H1 (cell line): ENCODE data around the gene LGR4. TPM values are rescaled to one million over a fixed set of nuclear protein-coding genes. Genes with fewer than 3 reads are reported as not detected.

ENCODE experiments used
- CTCF ChIA-PET: fragments of 300-600 bp; sonication (Branson Sonifier 250); formaldehyde crosslinking; loops from one replicate; lab custom pipeline; 2021; ENCODE audit not compliant: partially characterized antibody; lab: Charles Lee
- POLR2A ChIA-PET: fragments of 300-600 bp; sonication (Branson Sonifier 250); formaldehyde crosslinking; loops from one replicate; lab custom pipeline; 2021; ENCODE audit warnings: inconsistent platforms; ENCODE audit not compliant: partially characterized antibody; lab: Charles Lee
- DNase-seq, 2 experiments: peaks; one replicate each; pipeline versions ENCODE4 v3.0.0 to v3.0.0-alpha.2; 2010 to 2022; ENCODE audit warnings: low spot score in 2 of 2, low read depth in 1 of 2, mixed read lengths in 1 of 2
- FAIRE-seq: peaks from 2 replicates; lab custom pipeline; 2011; peaks lifted over from hg19 to GRCh38; lab: Jason Lieb, UNC
- H2AFZ ChIP-seq: 2 replicates; pipeline ENCODE4 v1.8.1; 2012; ENCODE audit warnings: low read length, inconsistent platforms
- H2AK5ac ChIP-seq: 2 replicates; pipeline ENCODE4 v1.6.1; 2013; ENCODE audit warnings: low read depth, low read length
- H2BK120ac ChIP-seq: replicated peaks from 2 replicates; pipeline ENCODE3; 2013; ENCODE audit warnings: low read depth, low read length, inconsistent platforms
- H2BK12ac ChIP-seq: 2 replicates; pipeline ENCODE4 v1.6.1; 2013; ENCODE audit warnings: low read depth, low read length
- H2BK15ac ChIP-seq: 2 replicates; pipeline ENCODE4 v1.6.1; 2013; ENCODE audit warnings: low read length
- H2BK20ac ChIP-seq: 2 replicates; pipeline ENCODE4 v1.6.1; 2013; ENCODE audit warnings: low read length
- H2BK5ac ChIP-seq: 2 replicates; pipeline ENCODE4 v1.6.1; 2013; ENCODE audit warnings: low read depth, low read length
- H3K14ac ChIP-seq: 2 replicates; pipeline ENCODE4 v1.6.1; 2013; ENCODE audit warnings: inconsistent platforms; ENCODE audit not compliant: insufficient read length
- H3K18ac ChIP-seq: 2 replicates; pipeline ENCODE4 v1.6.1; 2013; ENCODE audit warnings: low read length; ENCODE audit errors: extremely low read depth
- H3K23ac ChIP-seq: 2 replicates; pipeline ENCODE4 v1.6.1; 2013; ENCODE audit warnings: inconsistent platforms; ENCODE audit not compliant: insufficient read length
- H3K23me2 ChIP-seq: 2 replicates; pipeline ENCODE4 v1.6.1; 2013; ENCODE audit warnings: low read depth, low read length
- H3K27ac ChIP-seq: 2 replicates; pipeline ENCODE4 v1.6.1; 2011; ENCODE audit warnings: low read depth, low read length, inconsistent platforms
- H3K27me3 ChIP-seq, 4 experiments: replicated peaks in 1 of 4; 1 replicate in 1 of 4; 2 replicates in 3 of 4; pipeline versions ENCODE4 v1.6.1 to v1.8.1; 2011 to 2013; ENCODE audit warnings: low read length in 3 of 4, mild to moderate bottlenecking in 3 of 4, inconsistent platforms in 2 of 4, mixed read lengths in 2 of 4, moderate library complexity in 1 of 4; ENCODE audit not compliant: control insufficient read depth in 3 of 4, insufficient read depth in 3 of 4; ENCODE audit errors: extremely low read depth in 1 of 4
- H3K36me3 ChIP-seq, 4 experiments: 2 replicates each; pipeline versions ENCODE4 v1.6.1 to v1.8.1; 2011 to 2013; ENCODE audit warnings: mild to moderate bottlenecking in 4 of 4, low read length in 3 of 4, moderate library complexity in 2 of 4, control low read depth in 1 of 4, inconsistent platforms in 1 of 4; ENCODE audit not compliant: insufficient read depth in 4 of 4, control insufficient read depth in 2 of 4
- H3K4ac ChIP-seq: replicated peaks from 2 replicates; pipeline ENCODE3; 2013; ENCODE audit warnings: low read length, low read depth, mixed read lengths, inconsistent platforms; ENCODE audit not compliant: insufficient read length
- H3K4me1 ChIP-seq, 4 experiments: replicated peaks in 1 of 4; 1 replicate in 1 of 4; 2 replicates in 3 of 4; pipeline versions ENCODE4 v1.6.1 to v1.8.1; 2011 to 2013; ENCODE audit warnings: low read length in 3 of 4, inconsistent platforms in 2 of 4, mixed read lengths in 1 of 4; ENCODE audit not compliant: insufficient read depth in 4 of 4, control insufficient read depth in 3 of 4
- H3K4me2 ChIP-seq, 2 experiments: 2 replicates each; pipeline versions ENCODE4 v1.6.1 to v1.8.1; 2011 to 2013; ENCODE audit warnings: low read depth in 2 of 2, low read length in 2 of 2, control low read depth in 1 of 2, inconsistent platforms in 1 of 2, mild to moderate bottlenecking in 1 of 2; ENCODE audit not compliant: insufficient read depth in 1 of 2
- H3K4me3 ChIP-seq, 4 experiments: fragments of 200-600, 300-600 bp in 1 of 4; sonication (generic), shearing (Covaris generic), sonication (Bioruptor Twin) in 1 of 4; 2 replicates each; pipeline versions ENCODE4 v1.5.1 to v1.8.1; 2011 to 2016; ENCODE audit warnings: low read length in 4 of 4, low read depth in 3 of 4, control low read depth in 2 of 4, inconsistent platforms in 2 of 4, mild to moderate bottlenecking in 2 of 4, mixed read lengths in 1 of 4, moderate library complexity in 1 of 4; ENCODE audit not compliant: insufficient read depth in 2 of 4; ENCODE audit errors: extremely low read depth in 1 of 4
- H3K56ac ChIP-seq: replicated peaks from 2 replicates; pipeline ENCODE3; 2013; ENCODE audit warnings: low read depth, mild to moderate bottlenecking, mixed read lengths, low read length, inconsistent platforms; ENCODE audit not compliant: insufficient read length
- H3K79me1 ChIP-seq: 2 replicates; pipeline ENCODE4 v1.6.1; 2013; ENCODE audit warnings: low read depth, low read length, control low read depth
- H3K79me2 ChIP-seq, 2 experiments: 2 replicates each; pipeline versions ENCODE4 v1.6.1 to v1.8.1; 2012 to 2013; ENCODE audit warnings: low read length in 2 of 2, mild to moderate bottlenecking in 2 of 2, inconsistent platforms in 1 of 2; ENCODE audit not compliant: insufficient read depth in 2 of 2, control insufficient read depth in 1 of 2
- H3K9ac ChIP-seq, 4 experiments: replicated peaks in 1 of 4; 1 replicate in 1 of 4; 2 replicates in 3 of 4; pipeline versions ENCODE4 v1.6.1 to v1.8.1; 2011 to 2013; ENCODE audit warnings: low read depth in 3 of 4, low read length in 3 of 4, control low read depth in 2 of 4, mild to moderate bottlenecking in 2 of 4, moderate library complexity in 2 of 4, inconsistent platforms in 1 of 4; ENCODE audit errors: extremely low read depth in 1 of 4
- H3K9me3 ChIP-seq, 2 experiments: 2 replicates each; pipeline versions ENCODE4 v1.6.1 to v1.8.1; 2012 to 2013; ENCODE audit warnings: mild to moderate bottlenecking in 2 of 2, moderate library complexity in 2 of 2, control low read depth in 1 of 2, inconsistent platforms in 1 of 2, low read depth in 1 of 2, low read length in 1 of 2, mixed read lengths in 1 of 2; ENCODE audit not compliant: insufficient read depth in 2 of 2
- H4K20me1 ChIP-seq, 2 experiments: replicated peaks in 1 of 2; 2 replicates each; pipeline versions ENCODE3 to v1.8.1; 2011 to 2013; ENCODE audit warnings: inconsistent platforms in 2 of 2, low read length in 2 of 2, mild to moderate bottlenecking in 1 of 2; ENCODE audit not compliant: insufficient read depth in 2 of 2, control insufficient read depth in 1 of 2
- H4K5ac ChIP-seq: 2 replicates; pipeline ENCODE4 v1.6.1; 2013; ENCODE audit warnings: low read length, low read depth, mixed read lengths, inconsistent platforms; ENCODE audit not compliant: insufficient read length
- H4K8ac ChIP-seq: 2 replicates; pipeline ENCODE4 v1.8.0; 2013; ENCODE audit warnings: mild to moderate bottlenecking, moderate library complexity, low read length, inconsistent platforms; ENCODE audit not compliant: insufficient read depth; ENCODE audit errors: extremely low read depth
- H4K91ac ChIP-seq: replicated peaks from 2 replicates; pipeline ENCODE3; 2013; ENCODE audit warnings: low read length, mixed read lengths, inconsistent platforms; ENCODE audit not compliant: insufficient read length
- EGR1 ChIP-seq: IDR thresholded peaks from 2 replicates; pipeline ENCODE4 v1.6.1; 2011; ENCODE audit warnings: low read depth, low read length, borderline replicate concordance
- GTF2F1 ChIP-seq: IDR thresholded peaks from 2 replicates; pipeline ENCODE4 v1.6.1; 2012; ENCODE audit warnings: low read depth, low read length, improper control_type of control experiment, borderline replicate concordance
- JUN ChIP-seq: IDR thresholded peaks from 2 replicates; pipeline ENCODE4 v1.6.1; 2011; ENCODE audit warnings: low read depth, mild to moderate bottlenecking, improper control_type of control experiment, low read length
- NRF1 ChIP-seq: IDR thresholded peaks from 2 replicates; pipeline ENCODE4 v1.6.1; 2011; ENCODE audit warnings: mild to moderate bottlenecking, low read depth, low read length, improper control_type of control experiment
- POLR2A ChIP-seq, 2 experiments: IDR thresholded peaks; 1 replicate in 1 of 2; 2 replicates in 1 of 2; pipeline ENCODE4 v1.6.1; 2011; ENCODE audit warnings: low read depth in 2 of 2, low read length in 2 of 2, mild to moderate bottlenecking in 2 of 2; ENCODE audit errors: control extremely low read depth in 1 of 2
- SIRT6 ChIP-seq: IDR thresholded peaks from one replicate; pipeline ENCODE4 v1.7.1; 2012; ENCODE audit warnings: low read length, inconsistent platforms
- SIX5 ChIP-seq: IDR thresholded peaks from 2 replicates; pipeline ENCODE4 v1.6.1; 2011; ENCODE audit warnings: mild to moderate bottlenecking, low read depth, low read length
- SRF ChIP-seq: IDR thresholded peaks from 2 replicates; pipeline ENCODE4 v1.6.1; 2011; ENCODE audit warnings: mild to moderate bottlenecking, low read depth, low read length, moderate library complexity
- WGBS, 2 experiments: shearing (Covaris generic) in 1 of 2; methylation state at CpG; one replicate each; pipeline versions ENCODE4 v1.1.6 to v1.1.7; 2013 to 2015; ENCODE audit warnings: low lambda C conversion rate in 2 of 2, mixed read lengths in 2 of 2, inconsistent platforms in 1 of 2, low coverage in 1 of 2, missing lambda C conversion rate in 1 of 2; ENCODE audit not compliant: insufficient replicate concordance in 2 of 2, insufficient coverage in 1 of 2, insufficient read length in 1 of 2; ENCODE audit errors: extremely low coverage in 1 of 2, missing lambda C conversion rate in 1 of 2; 5-methylcytosine and 5-hydroxymethylcytosine counted together
- polyA plus RNA-seq, 7 experiments: library from polyadenylated mRNA; depleted of rRNA in 3 of 7; stranded (reverse) in 5 of 7; unstranded in 2 of 7; fragments of >200 nt in 5 of 7; fragments of 200-250 nt in 2 of 7; gene quantifications; 1 replicate in 5 of 7; 2 replicates in 1 of 7; 4 replicates in 1 of 7; pipeline versions ENCODE4 v1.2.1 to v1.2.3, GENCODE V29; 2011 to 2013; ENCODE audit warnings: missing spikeins in 2 of 7, mixed read lengths in 2 of 7
- total RNA-seq: library from RNA; stranded (reverse); fragmentation: NEBNext Ultra II Directional; extraction: Animal tissue kit (Norgen Biotek cat#: 25700); gene quantifications from 2 replicates; pipeline ENCODE4 v1.2.1, GENCODE V29; 2021
- TF ChIP-seq, protein P1 (sequence below): IDR thresholded peaks from 2 replicates; pipeline ENCODE4 v1.6.1; 2011; ENCODE audit warnings: low read depth, mild to moderate bottlenecking, low read length; ENCODE audit not compliant: insufficient read depth

LGR4 gene
- total and polyA plus RNA-seq, 2 of the 8 experiments (the other 6 are each of a cell fraction or from before 2014, with no cell fraction given), result 26.6 to 61.7 TPM

GRCh38 chr11:27410272-27410671 lies 62.3 kb downstream of the LGR4 start:
- Histone ChIP-seq H3K4me3 (no peak overlapping the region), H3K27ac (no peak overlapping the region), H2AFZ (no peak overlapping the region), H2BK120ac (no peak overlapping the region), H3K18ac (no peak overlapping the region), H4K20me1 (peaks cover 7% of the 10 kb centered on the region in 2 experiments), H3K79me2 (peaks cover 0 to 61% of the 10 kb centered on the region in 2 experiments; a peak in 3 of 4 replicates), H3K4me2 (no peak overlapping the region), H3K36me3 (peaks cover 0 to 38% (median 1%) of the 10 kb centered on the region in 4 experiments; a peak in 2 of 8 replicates), H2BK12ac (no peak overlapping the region), H2BK15ac (no peak overlapping the region), H3K4ac (no peak overlapping the region), H4K91ac (no peak overlapping the region), H4K5ac (no peak overlapping the region), H2BK20ac (no peak overlapping the region), H3K56ac (no peak overlapping the region), H3K79me1 (peaks cover 3% of the 10 kb centered on the region; the same call in 1 of the 2 replicates), H3K23me2 (no peaks in the 10 kb centered on the region), H4K8ac (no peak overlapping the region), H3K14ac (no peak overlapping the region), H3K23ac (no peak overlapping the region), H3K27me3 (no peaks in the 10 kb centered on the region), H3K9ac (no peak overlapping the region), H3K4me1 (peaks cover 0 to 2% (median 0%) of the 10 kb centered on the region in 4 experiments; a peak in 1 of 7 replicates), H2BK5ac (no peak overlapping the region), H3K9me3 (no peaks in the 10 kb centered on the region), H2AK5ac (no peak overlapping the region)
- CTCF ChIA-PET, result no interaction called here
- POLR2A ChIA-PET, result no interaction called here
- no peak for FAIRE-seq
- DNase-seq, result no peak
- 97% methylated on average over 1 of the region's 1 CpG; no CpG with 5 or more reads in 1 of the 2 experiments for WGBS, 2 experiments
- TF ChIP-seq SIX5, result no peak
- no peak for TF ChIP-seq SRF
- TF ChIP-seq, protein P1, sequence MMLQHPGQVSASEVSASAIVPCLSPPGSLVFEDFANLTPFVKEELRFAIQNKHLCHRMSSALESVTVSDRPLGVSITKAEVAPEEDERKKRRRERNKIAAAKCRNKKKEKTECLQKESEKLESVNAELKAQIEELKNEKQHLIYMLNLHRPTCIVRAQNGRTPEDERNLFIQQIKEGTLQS, result no peak
- TF ChIP-seq EGR1, result no peak
- no peak for TF ChIP-seq POLR2A (IDR thresholded peaks at IDR 0.05; ENCODE audit: control extremely low read depth in 1 of 2, low read depth in 2 of 2, low read length in 2 of 2)
- no peak for TF ChIP-seq NRF1
- TF ChIP-seq SIRT6, result no peak
- TF ChIP-seq JUN, result no peak
- TF ChIP-seq GTF2F1, result no peak
